ENCODE measurements around the gene CCDC197. TPM values are rescaled to one million over a fixed set of nuclear protein-coding genes. Genes with fewer than 3 reads are reported as not detected.

CCDC197 gene
- total RNA-seq, 1 experiment from 2014 or later: not detected

DNA sequence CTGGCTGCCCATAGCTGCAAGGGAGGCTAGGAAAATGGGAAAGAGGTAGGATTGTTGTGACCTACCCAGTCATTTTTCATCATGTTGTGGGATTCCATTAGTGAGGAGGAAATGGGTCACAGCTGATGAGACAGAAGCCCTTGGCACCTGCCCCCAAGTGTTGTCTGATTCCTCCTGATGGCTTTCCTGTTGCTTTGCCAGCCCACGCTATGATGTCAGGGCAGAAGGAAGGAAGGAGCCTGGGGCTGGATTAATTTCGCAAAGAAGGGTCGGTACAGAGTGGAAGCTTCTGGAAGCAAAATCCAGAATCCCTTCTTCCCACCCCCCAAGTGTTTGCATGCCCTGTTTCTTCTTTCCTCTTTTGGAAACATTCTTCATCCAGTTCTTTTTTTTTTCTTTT, 37.8 kb downstream of the CCDC197 start:
- Histone ChIP-seq H2BK15ac (ENCODE audit: low read depth, low read length) (no peak overlapping the region), H3K79me1 (ENCODE audit: insufficient read depth, low read depth, low read length, poor library complexity, severe bottlenecking) (no peaks in the 10 kb centered on the region), H3K56ac (ENCODE audit: insufficient read length, low read depth, low read length) (no peak overlapping the region), H3K79me2 (ENCODE audit: insufficient read depth, low read length) (no peaks in the 10 kb centered on the region), H4K5ac (ENCODE audit: insufficient read length, low read depth, low read length) (no peak overlapping the region), H3K4ac (ENCODE audit: low read depth, low read length) (no peak overlapping the region), H4K91ac (ENCODE audit: insufficient read length, low read depth, low read length) (no peak overlapping the region), H2BK120ac (ENCODE audit: low read depth, low read length, poor library complexity, severe bottlenecking) (no peak overlapping the region), H3K23ac (ENCODE audit: insufficient read length, low read depth, low read length) (no peak overlapping the region), H3K27me3 (ENCODE audit: insufficient read depth, low read length) (no peaks in the 10 kb centered on the region), H4K20me1 (ENCODE audit: control insufficient read depth, insufficient read depth, insufficient read length) (no peaks in the 10 kb centered on the region), H3K9ac (ENCODE audit: extremely low read depth, insufficient read length, low read length) (no peak overlapping the region), H4K8ac (replicated peaks; ENCODE audit: insufficient read length, low read depth, low read length) (no peak overlapping the region), H2BK20ac (ENCODE audit: low read depth, low read length, poor library complexity, severe bottlenecking) (no peak overlapping the region), H3T11ph (ENCODE audit: low read length) (no peak overlapping the region), H2AFZ (ENCODE audit: low read length) (no peak overlapping the region), H3K14ac (ENCODE audit: insufficient read depth, low read length) (no peak overlapping the region), H3K9me3 (ENCODE audit: control insufficient read depth, low read depth, low read length) (no peaks in the 10 kb centered on the region), H3K4me2 (ENCODE audit: insufficient read depth, insufficient read length, low read length) (no peak overlapping the region), H3K4me1 (ENCODE audit: insufficient read depth, low read length) (no peaks in the 10 kb centered on the region), H3K23me2 (ENCODE audit: insufficient read length, low read depth, low read length, poor library complexity, severe bottlenecking) (no peaks in the 10 kb centered on the region), H2BK5ac (ENCODE audit: insufficient read length, low read length) (no peak overlapping the region), H3K27ac (ENCODE audit: insufficient read length, low read depth, low read length) (no peak overlapping the region), H2AK5ac (ENCODE audit: insufficient read length, low read length) (no peak overlapping the region), H2BK12ac (ENCODE audit: insufficient read length, low read depth, low read length) (no peak overlapping the region), H3K18ac (ENCODE audit: insufficient read length, low read depth, low read length) (no peak overlapping the region)
- Mint-ChIP-seq H3K4me1 (peaks cover 17 to 27% of the 10 kb centered on the region in 2 experiments), H3K36me3 (ENCODE audit: insufficient read depth in 1 of 3, low read depth in 3 of 3) (peaks cover 4 to 25% (median 20%) of the 10 kb centered on the region in 3 experiments), H3K27ac (no peak overlapping the region), H3K9me3 (peaks cover 0 to 2% of the 10 kb centered on the region in 2 experiments; a peak in 3 of 5 replicates), H3K27me3 (ENCODE audit: low read depth) (no peaks in the 10 kb centered on the region), H3K4me3 (no peak overlapping the region)
- WGBS (ENCODE audit: extremely low coverage, insufficient read length, low lambda C conversion rate): no CpG with 5 or more reads among the region's 3 CpGs
- TF ChIP-seq, protein P1, sequence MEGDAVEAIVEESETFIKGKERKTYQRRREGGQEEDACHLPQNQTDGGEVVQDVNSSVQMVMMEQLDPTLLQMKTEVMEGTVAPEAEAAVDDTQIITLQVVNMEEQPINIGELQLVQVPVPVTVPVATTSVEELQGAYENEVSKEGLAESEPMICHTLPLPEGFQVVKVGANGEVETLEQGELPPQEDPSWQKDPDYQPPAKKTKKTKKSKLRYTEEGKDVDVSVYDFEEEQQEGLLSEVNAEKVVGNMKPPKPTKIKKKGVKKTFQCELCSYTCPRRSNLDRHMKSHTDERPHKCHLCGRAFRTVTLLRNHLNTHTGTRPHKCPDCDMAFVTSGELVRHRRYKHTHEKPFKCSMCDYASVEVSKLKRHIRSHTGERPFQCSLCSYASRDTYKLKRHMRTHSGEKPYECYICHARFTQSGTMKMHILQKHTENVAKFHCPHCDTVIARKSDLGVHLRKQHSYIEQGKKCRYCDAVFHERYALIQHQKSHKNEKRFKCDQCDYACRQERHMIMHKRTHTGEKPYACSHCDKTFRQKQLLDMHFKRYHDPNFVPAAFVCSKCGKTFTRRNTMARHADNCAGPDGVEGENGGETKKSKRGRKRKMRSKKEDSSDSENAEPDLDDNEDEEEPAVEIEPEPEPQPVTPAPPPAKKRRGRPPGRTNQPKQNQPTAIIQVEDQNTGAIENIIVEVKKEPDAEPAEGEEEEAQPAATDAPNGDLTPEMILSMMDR (conservative IDR thresholded peaks at IDR 0.05): no peak
- DNase-seq: no peak

Data from H9 (cell line).